MCF 10A (cell line): ENCODE results near the gene LACRT. TPM values are rescaled to one million over a fixed set of nuclear protein-coding genes. Genes with fewer than 3 reads are reported as not detected.

Source experiments
- BruUV-seq: library from RNA; stranded (reverse); fragments of 400-500 nt; replicated peaks from 2 replicates; lab custom pipeline; 2021; lab: Mats Ljungman, UMichigan
- CTCF ChIA-PET: fragments of 300-600 bp; sonication (Branson Sonifier 250); formaldehyde crosslinking; extraction: SDS; loops from one replicate; lab custom pipeline; 2021; ENCODE audit warnings: antibody characterized with exemption, inconsistent platforms; lab: Yijun Ruan, JAX
- POLR2A ChIA-PET: fragments of 300-600, 350-650 bp; sonication (Branson Sonifier 250); formaldehyde crosslinking; extraction: SDS; loops from one replicate; lab custom pipeline; 2020; ENCODE audit warnings: antibody characterized with exemption, inconsistent platforms; lab: Yijun Ruan, JAX
- DNase-seq: peaks from one replicate; pipeline ENCODE4 v3.0.0-alpha.2; 2018; ENCODE audit not compliant: unreplicated experiment
- H3K27ac Mint-ChIP-seq: one replicate; pipeline ENCODE4 v1.8.0; 2022; ENCODE audit warnings: mild to moderate bottlenecking, low read depth, mixed read lengths; ENCODE audit not compliant: unreplicated experiment
- H3K27me3 Mint-ChIP-seq: one replicate; pipeline ENCODE4 v1.8.0; 2022; ENCODE audit warnings: mixed read lengths; ENCODE audit not compliant: insufficient read depth, unreplicated experiment
- H3K36me3 Mint-ChIP-seq: one replicate; pipeline ENCODE4 v1.8.0; 2022; ENCODE audit warnings: mild to moderate bottlenecking, moderate library complexity, mixed read lengths; ENCODE audit not compliant: insufficient read depth, unreplicated experiment
- H3K4me1 Mint-ChIP-seq: one replicate; pipeline ENCODE4 v1.8.0; 2022; ENCODE audit warnings: mixed read lengths; ENCODE audit not compliant: insufficient read depth, unreplicated experiment
- H3K4me3 Mint-ChIP-seq: one replicate; pipeline ENCODE4 v1.8.0; 2022; ENCODE audit warnings: mild to moderate bottlenecking, moderate library complexity, mixed read lengths; ENCODE audit not compliant: unreplicated experiment
- H3K9me3 Mint-ChIP-seq: one replicate; pipeline ENCODE4 v1.8.0; 2022; ENCODE audit warnings: mixed read lengths; ENCODE audit not compliant: unreplicated experiment
- intact Hi-C: fragments of 100-400 bp; cut with micrococcal nuclease; formaldehyde crosslinking; loops from 2 replicates; pipeline ENCODE4 v1.14.1; 2022
- total RNA-seq: library from RNA; stranded (reverse); gene quantifications from 2 replicates; pipeline ENCODE4 v1.2.3, GENCODE V29; 2022
- TF ChIP-seq, protein P1 (sequence below): fragments of 200-600 bp; IDR thresholded peaks from one replicate; pipeline ENCODE4 v1.8.0; 2022; ENCODE audit warnings: antibody characterized with exemption, mild to moderate bottlenecking; ENCODE audit not compliant: unreplicated experiment

Gene LACRT
- total RNA-seq, 1 experiment from 2014 or later = not detected

DNA sequence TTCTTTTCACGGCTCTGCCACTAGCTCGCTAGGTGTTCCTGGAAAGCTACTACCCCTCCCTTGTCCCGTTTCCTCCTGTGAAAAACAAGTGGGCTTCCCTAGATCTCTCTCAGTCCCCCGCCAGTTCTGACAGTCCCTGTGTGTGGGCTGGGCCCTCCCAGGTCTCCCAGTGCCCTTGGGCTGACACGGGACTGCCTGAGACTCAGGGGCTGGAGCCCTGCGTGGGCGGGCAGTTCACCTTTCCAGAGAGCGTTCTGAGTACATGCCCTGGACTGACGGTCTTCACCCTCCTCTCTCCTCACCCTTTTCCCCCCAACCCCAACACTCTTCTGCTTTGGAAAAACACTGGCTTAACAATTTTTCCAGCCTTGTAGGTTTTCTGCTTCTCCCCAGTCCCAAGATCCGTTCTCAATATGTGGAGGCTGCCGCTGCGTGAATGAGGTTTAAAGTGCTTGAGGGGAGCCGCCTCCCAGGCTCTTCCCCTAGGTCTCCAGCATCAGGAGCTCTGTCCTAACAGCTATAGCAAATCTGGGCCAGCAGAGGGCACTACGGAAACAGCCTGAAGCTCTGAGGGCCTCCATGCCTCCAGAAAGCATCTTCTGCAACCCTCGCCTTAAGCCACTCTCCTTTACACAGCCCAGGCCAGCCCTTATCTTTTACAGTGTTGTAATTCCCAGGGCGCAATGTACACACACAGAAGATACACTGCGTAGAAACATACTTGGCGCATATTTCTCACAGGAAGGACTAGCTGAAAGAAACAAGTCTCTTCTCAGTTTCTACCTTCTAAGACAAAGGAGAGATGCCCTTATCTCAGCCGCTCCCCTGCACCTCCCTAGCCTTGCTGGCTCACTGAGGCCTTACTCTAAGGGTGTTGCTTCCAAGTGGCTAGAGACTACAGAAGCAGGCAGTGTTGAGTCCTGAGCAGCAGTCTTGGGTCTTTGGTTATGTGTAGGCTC is 23.9 kb upstream of the LACRT start:
- Mint-ChIP-seq H3K36me3 (no peaks in the 10 kb centered on the region), H3K27me3 (peaks cover 58% of the 10 kb centered on the region), H3K9me3 (no peaks in the 10 kb centered on the region), H3K27ac (no peak overlapping the region), H3K4me3 (no peak overlapping the region), H3K4me1 (no peaks in the 10 kb centered on the region)
- CTCF ChIA-PET = interaction anchor here (0.6 to 1.7 kb wide), 10 partner anchors 22 to 144 kb away, joined by 3 to 6 read pairs (median 3); no protein-coding TSS in a partner anchor
- TF ChIP-seq, protein P1, sequence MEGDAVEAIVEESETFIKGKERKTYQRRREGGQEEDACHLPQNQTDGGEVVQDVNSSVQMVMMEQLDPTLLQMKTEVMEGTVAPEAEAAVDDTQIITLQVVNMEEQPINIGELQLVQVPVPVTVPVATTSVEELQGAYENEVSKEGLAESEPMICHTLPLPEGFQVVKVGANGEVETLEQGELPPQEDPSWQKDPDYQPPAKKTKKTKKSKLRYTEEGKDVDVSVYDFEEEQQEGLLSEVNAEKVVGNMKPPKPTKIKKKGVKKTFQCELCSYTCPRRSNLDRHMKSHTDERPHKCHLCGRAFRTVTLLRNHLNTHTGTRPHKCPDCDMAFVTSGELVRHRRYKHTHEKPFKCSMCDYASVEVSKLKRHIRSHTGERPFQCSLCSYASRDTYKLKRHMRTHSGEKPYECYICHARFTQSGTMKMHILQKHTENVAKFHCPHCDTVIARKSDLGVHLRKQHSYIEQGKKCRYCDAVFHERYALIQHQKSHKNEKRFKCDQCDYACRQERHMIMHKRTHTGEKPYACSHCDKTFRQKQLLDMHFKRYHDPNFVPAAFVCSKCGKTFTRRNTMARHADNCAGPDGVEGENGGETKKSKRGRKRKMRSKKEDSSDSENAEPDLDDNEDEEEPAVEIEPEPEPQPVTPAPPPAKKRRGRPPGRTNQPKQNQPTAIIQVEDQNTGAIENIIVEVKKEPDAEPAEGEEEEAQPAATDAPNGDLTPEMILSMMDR = peak; percentile 31
- intact Hi-C loops = no loop called here
- peak; percentile 57 for DNase-seq
- no TSS peak for BruUV-seq
- POLR2A ChIA-PET = interaction anchor here (0.6 kb wide), 1 partner anchor 56 kb away, joined by 3 read pairs; no protein-coding TSS in a partner anchor

DNA sequence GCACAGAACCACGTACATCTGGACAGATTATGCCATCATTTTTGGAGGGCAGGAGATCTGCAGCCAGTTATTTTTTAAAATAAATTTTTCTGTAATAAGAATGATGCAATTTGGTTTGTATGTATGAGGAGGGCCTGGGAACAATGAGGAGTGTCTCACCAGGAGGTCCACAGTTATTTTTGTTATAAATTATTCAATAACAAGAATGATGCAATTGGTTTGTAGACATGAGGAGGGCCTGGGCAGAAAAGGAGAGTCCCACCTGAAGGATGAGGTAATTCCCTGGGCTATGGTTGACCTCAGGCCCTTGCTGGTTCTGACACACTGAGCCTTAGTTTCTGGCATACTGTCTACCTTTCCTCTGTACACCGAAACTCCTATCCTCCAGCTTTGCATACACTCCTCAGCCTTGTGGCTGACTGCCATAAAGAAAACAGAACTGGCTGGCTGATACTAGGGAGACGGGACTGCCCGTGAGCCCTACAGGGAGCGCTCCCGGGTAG is 22.5 kb upstream of the LACRT start:
- Mint-ChIP-seq H3K27me3 (peaks cover 58% of the 10 kb centered on the region), H3K36me3 (no peaks in the 10 kb centered on the region), H3K27ac (no peak overlapping the region), H3K4me3 (no peak overlapping the region), H3K4me1 (no peaks in the 10 kb centered on the region), H3K9me3 (no peaks in the 10 kb centered on the region)
- TF ChIP-seq, protein P1 = no peak
- intact Hi-C loops = no loop called here
- DNase-seq = peak; percentile 22
- POLR2A ChIA-PET = no interaction called here
- CTCF ChIA-PET = interaction anchor here (0.6 to 1.5 kb wide), 3 partner anchors 49 to 257 kb away, joined by 3 to 6 read pairs (median 3); no protein-coding TSS in a partner anchor
- BruUV-seq = no TSS peak

DNA sequence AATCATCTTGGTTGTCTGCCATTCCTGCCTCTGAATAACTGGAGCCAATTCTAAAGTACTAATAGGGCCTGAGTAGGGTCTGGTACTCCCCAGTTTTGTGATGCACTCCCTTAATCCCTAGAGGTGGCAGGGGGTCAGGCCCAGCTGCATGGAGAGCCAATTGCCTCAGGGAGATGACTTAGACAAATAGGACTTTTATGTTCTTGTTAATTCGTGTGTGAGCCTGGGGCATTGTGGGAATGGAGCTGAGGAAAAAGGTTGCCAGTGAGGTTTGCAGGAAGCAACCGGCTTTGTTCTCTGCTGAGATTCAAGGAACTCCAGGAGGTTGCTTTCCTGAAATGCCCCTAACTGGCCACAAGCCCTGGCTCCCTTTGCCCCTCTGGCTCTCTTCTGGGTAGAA is 20.2 kb upstream of the LACRT start:
- ChIA-PET CTCF (interaction anchor here (1.2 kb wide), 1 partner anchor 417 kb away, joined by 3 read pairs; no protein-coding TSS in a partner anchor), POLR2A (no interaction called here)
- TF ChIP-seq, protein P1 = no peak
- H3K4me1 Mint-ChIP-seq = no peaks in the 10 kb centered on the region
- DNase-seq = peak; percentile 5
- no peaks in the 10 kb centered on the region for H3K36me3 Mint-ChIP-seq
- BruUV-seq = no TSS peak
- no peak overlapping the region for H3K4me3 Mint-ChIP-seq
- H3K9me3 Mint-ChIP-seq = no peaks in the 10 kb centered on the region
- intact Hi-C loops = no loop called here
- peaks cover 54% of the 10 kb centered on the region for H3K27me3 Mint-ChIP-seq
- H3K27ac Mint-ChIP-seq = no peak overlapping the region

DNA sequence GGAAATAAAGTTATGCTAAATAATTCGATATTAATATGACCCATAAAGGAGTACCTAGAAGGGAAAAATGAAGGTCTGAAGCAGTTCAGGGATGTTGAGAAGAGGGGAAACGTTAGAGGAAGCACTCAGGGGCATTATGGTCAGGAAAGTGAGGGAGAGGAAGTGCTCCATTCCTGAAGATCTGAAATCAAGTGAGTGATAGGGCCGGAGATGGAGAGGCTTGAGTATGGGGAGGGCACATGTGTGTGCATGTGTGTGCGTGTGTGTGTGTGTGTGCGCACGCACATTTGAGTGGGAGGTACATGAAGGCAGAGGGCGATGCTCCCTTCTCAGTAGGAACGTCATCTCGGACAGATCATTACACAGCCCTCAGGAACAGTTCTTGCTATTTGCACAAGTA is 18.3 kb upstream of the LACRT start:
- Mint-ChIP-seq H3K27ac (no peak overlapping the region), H3K4me3 (no peak overlapping the region), H3K27me3 (peaks cover 41% of the 10 kb centered on the region), H3K4me1 (no peaks in the 10 kb centered on the region), H3K36me3 (no peaks in the 10 kb centered on the region), H3K9me3 (no peaks in the 10 kb centered on the region)
- BruUV-seq = no TSS peak
- CTCF ChIA-PET = no interaction called here
- intact Hi-C loops = no loop called here
- DNase-seq = no peak
- POLR2A ChIA-PET = no interaction called here
- TF ChIP-seq, protein P1 = no peak
